CD8-positive, alpha-beta memory T cell (primary cell): ENCODE data around the gene RASGRP1. TPM values are rescaled to one million over a fixed set of nuclear protein-coding genes. Genes with fewer than 3 reads are reported as not detected.

Experiments used
- CTCF ChIA-PET: fragments of 350-600 bp; sonication (Branson Sonifier 250); formaldehyde crosslinking; loops from one replicate; lab custom pipeline; 2021; ENCODE audit warnings: antibody characterized with exemption; lab: Charles Lee
- POLR2A ChIA-PET: fragments of 350-600 bp; sonication (Branson Sonifier 250); formaldehyde crosslinking; loops from one replicate; lab custom pipeline; 2021; ENCODE audit warnings: antibody characterized with exemption; lab: Charles Lee
- DNase-seq, 5 donors: peaks; one replicate each; pipeline versions ENCODE4 v3.0.0 to v3.0.0-alpha.2; 2020 to 2022; ENCODE audit warnings: mixed read lengths in 1 of 5
- H3K27ac ChIP-seq: one replicate; pipeline ENCODE4 v1.7.0; 2013; ENCODE audit warnings: low read depth, mild to moderate bottlenecking, low read length, moderate library complexity
- H3K27me3 ChIP-seq: 2 replicates; pipeline ENCODE4 v1.7.0; 2013; ENCODE audit warnings: low read length, mild to moderate bottlenecking; ENCODE audit not compliant: insufficient read depth, poor library complexity, severe bottlenecking
- H3K36me3 ChIP-seq: 2 replicates; pipeline ENCODE4 v1.7.0; 2013; ENCODE audit warnings: mild to moderate bottlenecking, low read length, moderate library complexity; ENCODE audit not compliant: insufficient read depth
- H3K4me1 ChIP-seq: 2 replicates; pipeline ENCODE4 v1.7.0; 2013; ENCODE audit warnings: mild to moderate bottlenecking, low read length, moderate library complexity; ENCODE audit not compliant: insufficient read depth
- H3K4me3 ChIP-seq: 2 replicates; pipeline ENCODE4 v1.7.0; 2013; ENCODE audit warnings: mild to moderate bottlenecking, low read length
- H3K9me3 ChIP-seq: 2 replicates; pipeline ENCODE4 v1.7.0; 2013; ENCODE audit warnings: mild to moderate bottlenecking, low read length
- H3K27ac Mint-ChIP-seq, 8 donors: one replicate each; pipeline ENCODE4 v1.8.0; 2020 to 2021; ENCODE audit warnings: mixed read lengths in 8 of 8, mild to moderate bottlenecking in 6 of 8, inconsistent platforms in 3 of 8, moderate library complexity in 3 of 8
- H3K27me3 Mint-ChIP-seq, 2 donors: one replicate each; pipeline ENCODE4 v1.8.0; 2020 to 2021; ENCODE audit warnings: mixed read lengths in 2 of 2, mild to moderate bottlenecking in 1 of 2, moderate library complexity in 1 of 2
- H3K36me3 Mint-ChIP-seq, 3 donors: one replicate each; pipeline ENCODE4 v1.8.0; 2020 to 2021; ENCODE audit warnings: mixed read lengths in 3 of 3, inconsistent platforms in 1 of 3, mild to moderate bottlenecking in 1 of 3
- H3K4me1 Mint-ChIP-seq, 3 donors: one replicate each; pipeline ENCODE4 v1.8.0; 2020 to 2021; ENCODE audit warnings: mixed read lengths in 3 of 3, inconsistent platforms in 1 of 3, mild to moderate bottlenecking in 1 of 3
- H3K4me3 Mint-ChIP-seq, 7 donors: one replicate each; pipeline ENCODE4 v1.8.0; 2020 to 2021; ENCODE audit warnings: mixed read lengths in 7 of 7, mild to moderate bottlenecking in 6 of 7, moderate library complexity in 4 of 7, inconsistent platforms in 2 of 7
- H3K9me3 Mint-ChIP-seq, 5 donors: one replicate each; pipeline ENCODE4 v1.8.0; 2020 to 2022; ENCODE audit warnings: mixed read lengths in 5 of 5, mild to moderate bottlenecking in 3 of 5, moderate library complexity in 2 of 5, inconsistent platforms in 1 of 5
- polyA plus RNA-seq: library from polyadenylated mRNA; unstranded; fragments of 300-500 nt; fragmentation: Illumina TruSeq; gene quantifications from one replicate; pipeline ENCODE4 v1.2.3, GENCODE V29; 2021
- total RNA-seq, 2 experiments: library from RNA; stranded (reverse); gene quantifications; one replicate each; pipeline ENCODE4 v1.2.3, GENCODE V29; 2021

The RASGRP1 gene
- total RNA-seq (10 to 100 TPM; 64.7 to 67.9 TPM), polyA plus RNA-seq (90.9 TPM)

DNA sequence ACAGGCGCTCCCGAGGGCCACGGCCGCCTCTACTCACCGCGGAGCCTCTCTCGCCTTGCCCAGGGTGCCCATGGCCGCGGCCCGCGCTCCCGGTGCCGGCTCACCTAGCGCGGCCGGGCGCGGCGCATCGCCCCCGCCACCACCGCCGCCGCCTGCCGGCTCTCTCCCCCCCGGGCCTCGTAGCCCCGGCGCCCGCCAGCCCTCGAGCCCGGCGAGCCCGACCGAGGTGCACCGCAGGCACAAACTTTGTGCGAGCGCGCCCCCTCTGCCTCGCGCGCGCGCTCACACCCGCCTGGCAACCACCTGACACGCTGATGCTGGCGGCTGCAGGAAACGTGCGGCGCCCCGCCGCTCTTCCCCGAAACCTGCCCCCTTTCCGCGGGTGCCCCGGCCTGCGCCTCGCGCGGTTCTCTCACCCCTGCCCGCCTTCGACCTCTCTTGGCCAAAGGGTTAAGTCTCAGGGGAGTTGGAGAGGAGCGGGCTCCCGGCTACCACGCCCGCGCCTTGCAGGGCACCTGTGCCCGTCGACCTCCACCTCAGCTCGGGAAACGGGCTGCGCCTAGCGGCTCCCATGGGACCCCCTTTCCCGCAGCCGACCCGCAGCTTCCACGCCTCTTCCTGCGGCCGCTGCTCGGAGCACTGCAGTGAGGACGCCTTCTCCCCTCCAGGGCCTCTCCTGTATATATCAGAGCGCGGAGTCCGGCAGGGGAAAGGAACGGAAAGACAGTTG is at the start of gene RASGRP1:
TSS of gene RASGRP1 (minus strand) at position 258 of the 730 bp plus-strand sequence. CDS start at position 72, 186 bp downstream.
- Mint-ChIP-seq H3K4me1 (peaks cover 52 to 55% (median 55%) of the 10 kb centered on the region in 3 donors), H3K27ac (peak within 1 kb of the TSS; percentile 85 to 98 (median 91)), H3K4me3 (peak within 1 kb of the TSS; percentile 96 to 99 (median 97)), H3K27me3 (no peaks in the 10 kb centered on the region), H3K9me3 (no peaks in the 10 kb centered on the region), H3K36me3 (peaks cover 12 to 40% (median 12%) of the 10 kb centered on the region in 3 donors)
- DNase-seq = peak; percentile 79 to 92 (median 89)
- H3K27me3 ChIP-seq = no peaks in the 10 kb centered on the region
- H3K36me3 ChIP-seq = peaks cover 2% of the 10 kb centered on the region
- POLR2A ChIA-PET = interaction anchor here (0.7 to 3.9 kb wide), 14 partner anchors 15 to 134 kb away, joined by 3 to 55 read pairs (median 4); no protein-coding TSS in a partner anchor
- H3K9me3 ChIP-seq = no peaks in the 10 kb centered on the region
- H3K27ac ChIP-seq = peak within 1 kb of the TSS; percentile 80
- H3K4me1 ChIP-seq = peaks cover 49% of the 10 kb centered on the region
- CTCF ChIA-PET = interaction anchor here (0.7 to 8.4 kb wide), 49 partner anchors 10 to 140 kb away, joined by 3 to 213 read pairs (median 9); partner anchors contain the start of gene FAM98B
- H3K4me3 ChIP-seq = peak within 1 kb of the TSS; percentile 90

DNA sequence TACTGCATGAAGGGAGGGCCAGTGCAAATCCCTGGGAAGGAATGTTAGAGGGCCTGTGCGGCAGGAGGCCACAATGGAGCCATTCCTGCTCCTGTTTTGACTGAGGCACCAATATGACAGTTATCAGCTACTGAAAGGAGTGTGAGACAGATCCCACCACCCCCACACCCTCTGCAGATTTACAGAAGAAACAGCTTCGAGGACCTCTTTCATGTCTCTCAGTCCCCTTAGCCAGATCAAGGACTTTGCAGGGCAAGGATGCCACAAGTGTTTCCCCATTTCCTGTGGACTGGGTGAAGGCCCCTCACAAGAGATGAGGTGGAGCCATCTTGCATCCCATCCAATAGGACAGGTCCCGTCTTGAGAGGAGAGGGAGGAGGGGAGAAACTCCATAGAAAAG is 48.5 kb upstream of the RASGRP1 start:
- no peak for DNase-seq
- peaks cover 55 to 60% (median 60%) of the 10 kb centered on the region in 3 donors for H3K4me1 Mint-ChIP-seq
- no peaks in the 10 kb centered on the region for H3K36me3 ChIP-seq
- H3K4me1 ChIP-seq = peaks cover 44% of the 10 kb centered on the region
- H3K4me3 Mint-ChIP-seq = peak overlapping the region in 2 of 7 donors; percentile 12 to 35
- H3K27me3 Mint-ChIP-seq = no peaks in the 10 kb centered on the region
- CTCF ChIA-PET = interaction anchor here (0.8 to 1.3 kb wide), 3 partner anchors 40 to 77 kb away, joined by 3 to 5 read pairs (median 3); no protein-coding TSS in a partner anchor
- peak overlapping the region in 5 of 8 donors; percentile 58 to 98 (median 82) for H3K27ac Mint-ChIP-seq
- no peaks in the 10 kb centered on the region for H3K9me3 Mint-ChIP-seq
- no peaks in the 10 kb centered on the region for H3K9me3 ChIP-seq
- H3K36me3 Mint-ChIP-seq = peaks cover 0 to 2% (median 0%) of the 10 kb centered on the region in 3 donors
- H3K27ac ChIP-seq = no peak overlapping the region
- H3K4me3 ChIP-seq = no peak overlapping the region
- POLR2A ChIA-PET = no interaction called here
- no peaks in the 10 kb centered on the region for H3K27me3 ChIP-seq

DNA sequence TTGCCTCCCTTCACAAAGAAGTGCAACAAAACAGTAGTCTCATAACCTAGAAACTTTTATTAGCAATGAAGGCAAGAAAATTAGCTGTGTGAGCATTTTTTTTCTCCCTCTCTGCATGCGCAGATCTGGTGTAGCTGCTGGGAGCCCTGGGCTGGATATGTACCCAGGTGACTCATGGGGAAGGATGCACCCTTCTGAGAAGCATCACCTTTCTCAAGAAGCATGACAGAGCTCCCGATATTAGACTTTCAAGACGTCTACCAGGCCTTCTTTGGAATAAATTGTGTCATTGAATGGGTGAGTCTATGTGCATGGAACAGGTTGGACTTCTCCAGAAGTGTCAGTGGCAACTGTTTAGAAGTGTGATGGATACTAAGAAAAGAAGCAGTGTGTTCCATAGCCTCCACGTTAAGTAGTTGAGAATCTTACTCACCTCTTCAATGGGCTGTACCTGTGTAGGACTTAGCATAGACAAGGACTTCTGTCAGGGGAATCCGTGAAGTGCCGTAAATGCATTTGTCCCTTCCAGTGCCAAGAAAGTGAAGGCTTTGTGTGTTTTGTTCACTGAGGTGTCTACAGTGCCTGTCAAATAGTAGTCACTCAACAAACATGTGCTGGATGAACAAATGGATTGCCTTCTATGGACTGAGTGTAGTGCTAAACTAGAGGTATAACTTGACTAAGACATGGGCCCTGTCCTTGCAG is 47.7 kb upstream of the RASGRP1 start:
- DNase-seq = no peak
- H3K27me3 Mint-ChIP-seq = no peaks in the 10 kb centered on the region
- no peaks in the 10 kb centered on the region for H3K9me3 ChIP-seq
- H3K27ac ChIP-seq = no peak overlapping the region
- H3K4me3 Mint-ChIP-seq = peak overlapping the region in 6 of 7 donors; percentile 4 to 81 (median 55)
- no peaks in the 10 kb centered on the region for H3K36me3 ChIP-seq
- peaks cover 44% of the 10 kb centered on the region for H3K4me1 ChIP-seq
- CTCF ChIA-PET = interaction anchor here (0.8 to 5.4 kb wide), 6 partner anchors 40 to 171 kb away, joined by 3 to 28 read pairs (median 3); partner anchors contain the start of gene RASGRP1
- POLR2A ChIA-PET = interaction anchor here (1.8 kb wide), 1 partner anchor 48 kb away, joined by 7 read pairs; the partner anchor contains the start of gene RASGRP1
- no peak overlapping the region for H3K4me3 ChIP-seq
- H3K4me1 Mint-ChIP-seq = peaks cover 57 to 61% (median 57%) of the 10 kb centered on the region in 3 donors
- peak overlapping the region in 7 of 8 donors; percentile 82 to 98 (median 90) for H3K27ac Mint-ChIP-seq
- no peaks in the 10 kb centered on the region for H3K27me3 ChIP-seq
- no peaks in the 10 kb centered on the region for H3K36me3 Mint-ChIP-seq
- H3K9me3 Mint-ChIP-seq = no peaks in the 10 kb centered on the region

DNA sequence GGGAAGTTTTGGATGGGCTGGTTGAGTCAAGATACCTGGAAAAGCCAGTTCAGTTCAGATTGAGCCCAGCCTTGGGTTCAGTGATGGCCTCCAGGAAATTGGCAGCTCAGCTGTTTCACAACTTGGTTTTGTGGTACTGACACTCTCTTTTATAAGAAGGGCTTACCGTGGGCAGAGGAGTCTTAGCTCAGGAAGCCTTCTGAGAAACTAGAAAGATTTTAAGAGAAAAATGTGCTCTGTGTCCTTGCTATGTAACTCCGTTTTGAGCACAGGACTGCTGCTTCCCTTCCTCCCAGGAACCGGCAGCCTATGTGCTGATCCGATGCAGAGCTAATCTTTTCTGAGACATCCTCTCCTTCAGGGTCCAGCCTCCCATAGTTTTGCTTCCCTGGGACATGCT is 46.6 kb upstream of the RASGRP1 start:
- Mint-ChIP-seq H3K4me3 (peak overlapping the region; percentile 4 to 85 (median 71)), H3K4me1 (peaks cover 57 to 65% (median 59%) of the 10 kb centered on the region in 3 donors), H3K27me3 (no peaks in the 10 kb centered on the region), H3K9me3 (no peaks in the 10 kb centered on the region), H3K36me3 (no peaks in the 10 kb centered on the region), H3K27ac (peak overlapping the region; percentile 82 to 98 (median 91))
- H3K36me3 ChIP-seq = no peaks in the 10 kb centered on the region
- peak overlapping the region; percentile 10 for H3K27ac ChIP-seq
- CTCF ChIA-PET = interaction anchor here (0.8 to 5.4 kb wide), 6 partner anchors 23 to 170 kb away, joined by 3 to 28 read pairs (median 3); partner anchors contain the start of gene RASGRP1
- peaks cover 44% of the 10 kb centered on the region for H3K4me1 ChIP-seq
- H3K27me3 ChIP-seq = no peaks in the 10 kb centered on the region
- POLR2A ChIA-PET = interaction anchor here (1.0 to 1.8 kb wide), 2 partner anchors 42 to 47 kb away, joined by 4 to 7 read pairs; partner anchors contain the start of gene RASGRP1
- peak overlapping the region; percentile 12 for H3K4me3 ChIP-seq
- no peaks in the 10 kb centered on the region for H3K9me3 ChIP-seq
- DNase-seq = peak in 3 of 5 donors; percentile 6 to 41 (median 11)

DNA sequence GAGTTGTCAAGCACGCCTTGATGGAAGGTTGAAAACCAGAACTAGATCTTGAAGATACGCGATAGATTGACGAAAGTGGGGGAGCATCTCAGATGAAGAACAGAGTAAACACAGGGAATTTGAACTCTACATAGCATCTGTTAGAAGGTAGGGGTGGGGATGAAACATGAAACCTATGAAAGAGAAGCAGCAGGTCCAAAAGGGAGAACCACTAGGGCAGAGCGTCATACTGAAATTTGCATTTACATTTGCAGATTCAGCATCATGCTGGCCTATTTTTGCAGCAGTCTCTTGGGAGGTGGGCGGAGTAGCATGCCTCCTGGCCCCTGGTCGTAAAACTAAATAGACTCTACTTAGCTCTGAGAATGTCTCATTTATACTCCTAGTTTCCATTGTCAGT is 46.1 kb upstream of the RASGRP1 start:
- H3K27me3 Mint-ChIP-seq = no peaks in the 10 kb centered on the region
- CTCF ChIA-PET = interaction anchor here (0.8 to 5.4 kb wide), 5 partner anchors 23 to 89 kb away, joined by 3 to 28 read pairs (median 3); partner anchors contain the start of gene RASGRP1
- H3K4me3 Mint-ChIP-seq = peak overlapping the region; percentile 6 to 85 (median 71)
- DNase-seq = peak in 2 of 5 donors; percentile 17 to 24
- peaks cover 44% of the 10 kb centered on the region for H3K4me1 ChIP-seq
- POLR2A ChIA-PET = interaction anchor here (1.0 to 1.8 kb wide), 2 partner anchors 42 to 47 kb away, joined by 4 to 7 read pairs; partner anchors contain the start of gene RASGRP1
- no peaks in the 10 kb centered on the region for H3K27me3 ChIP-seq
- H3K9me3 ChIP-seq = no peaks in the 10 kb centered on the region
- H3K9me3 Mint-ChIP-seq = no peaks in the 10 kb centered on the region
- peak overlapping the region; percentile 82 to 98 (median 91) for H3K27ac Mint-ChIP-seq
- H3K4me1 Mint-ChIP-seq = peaks cover 57 to 65% (median 59%) of the 10 kb centered on the region in 3 donors
- H3K36me3 ChIP-seq = no peaks in the 10 kb centered on the region
- peak overlapping the region; percentile 5 for H3K4me3 ChIP-seq
- no peaks in the 10 kb centered on the region for H3K36me3 Mint-ChIP-seq
- no peak overlapping the region for H3K27ac ChIP-seq

DNA sequence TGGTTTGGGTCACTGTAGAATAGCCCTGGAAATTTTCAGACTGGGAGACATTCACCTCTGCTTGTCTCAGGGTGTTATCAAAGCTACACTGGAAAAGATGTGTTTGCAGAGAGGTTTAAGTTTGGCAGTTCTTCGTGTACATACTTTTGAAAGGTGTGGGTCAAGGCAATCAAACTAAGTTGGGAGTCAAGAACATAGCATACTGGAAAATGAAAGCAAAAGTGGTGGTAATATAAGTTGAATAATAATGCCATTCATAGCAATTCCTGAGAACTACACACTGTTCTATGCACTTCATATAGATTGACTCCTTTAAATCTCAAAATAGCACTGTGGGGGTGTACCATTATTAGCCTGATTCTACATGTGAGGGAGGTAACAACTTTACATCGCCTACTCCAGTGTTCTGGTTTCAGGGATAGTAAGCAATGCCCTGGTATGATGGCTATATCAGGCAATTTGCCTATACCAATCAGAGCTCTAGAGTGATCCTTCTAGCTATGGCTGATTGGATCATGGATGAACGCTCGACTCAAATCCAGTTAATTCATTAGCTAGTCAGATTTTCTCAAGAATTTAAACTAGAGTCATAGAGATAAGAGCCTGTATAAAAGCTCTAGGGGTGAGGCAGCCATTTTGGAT is 44.6 kb upstream of the RASGRP1 start:
- DNase-seq = no peak
- Histone ChIP-seq H3K27me3 (no peaks in the 10 kb centered on the region), H3K27ac (no peak overlapping the region), H3K4me1 (peaks cover 44% of the 10 kb centered on the region), H3K36me3 (no peaks in the 10 kb centered on the region), H3K9me3 (no peaks in the 10 kb centered on the region), H3K4me3 (no peak overlapping the region)
- Mint-ChIP-seq H3K9me3 (no peaks in the 10 kb centered on the region), H3K4me3 (peak overlapping the region in 4 of 7 donors; percentile 13 to 56 (median 24)), H3K36me3 (no peaks in the 10 kb centered on the region), H3K27me3 (no peaks in the 10 kb centered on the region), H3K4me1 (peaks cover 57 to 60% (median 58%) of the 10 kb centered on the region in 3 donors), H3K27ac (peak overlapping the region in 5 of 8 donors; percentile 21 to 70 (median 37))
- POLR2A ChIA-PET = interaction anchor here (0.8 kb wide), 1 partner anchor 96 kb away, joined by 3 read pairs; no protein-coding TSS in a partner anchor
- CTCF ChIA-PET = interaction anchor here (1.1 to 5.4 kb wide), 4 partner anchors 34 to 90 kb away, joined by 3 to 28 read pairs (median 3); partner anchors contain the start of gene RASGRP1

DNA sequence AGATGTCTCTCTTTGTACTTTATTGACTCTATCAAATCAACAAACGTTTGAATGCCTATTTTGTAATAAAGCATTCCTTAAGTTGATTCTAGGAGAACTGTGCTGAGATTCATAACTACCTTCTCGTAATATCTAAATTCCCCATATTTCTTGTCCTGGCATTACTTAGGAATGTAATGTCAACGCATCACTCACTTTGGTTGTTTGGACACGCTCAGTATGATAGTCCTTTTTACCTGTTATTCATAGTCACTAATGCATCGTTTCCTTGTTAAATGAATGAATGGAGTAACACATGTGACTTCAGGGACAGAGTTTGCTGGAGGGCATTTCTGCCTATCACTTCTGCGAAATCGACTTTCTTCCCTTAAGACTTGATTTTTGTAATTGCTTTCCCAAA is 44.1 kb upstream of the RASGRP1 start:
- ChIA-PET CTCF (interaction anchor here (5.4 kb wide), 1 partner anchor 44 kb away, joined by 28 read pairs; the partner anchor contains the start of gene RASGRP1), POLR2A (no interaction called here)
- H3K9me3 Mint-ChIP-seq = no peaks in the 10 kb centered on the region
- Histone ChIP-seq H3K4me1 (peaks cover 44% of the 10 kb centered on the region), H3K4me3 (no peak overlapping the region), H3K36me3 (no peaks in the 10 kb centered on the region), H3K27ac (no peak overlapping the region), H3K9me3 (no peaks in the 10 kb centered on the region), H3K27me3 (no peaks in the 10 kb centered on the region)
- peak overlapping the region in 4 of 7 donors; percentile 2 to 56 (median 11) for H3K4me3 Mint-ChIP-seq
- H3K27ac Mint-ChIP-seq = peak overlapping the region in 4 of 8 donors; percentile 21 to 59 (median 34)
- H3K27me3 Mint-ChIP-seq = no peaks in the 10 kb centered on the region
- peaks cover 57 to 60% (median 57%) of the 10 kb centered on the region in 3 donors for H3K4me1 Mint-ChIP-seq
- no peak for DNase-seq
- no peaks in the 10 kb centered on the region for H3K36me3 Mint-ChIP-seq
